HG03097 (cell line): ENCODE results near the gene FBXO8.
"Not testable (repeated sequence)": the region's sequence is repeated elsewhere in the genome, so short reads cannot be mapped to it uniquely, and the experiment has no call there.

Source experiments
- ATAC-seq: cut with Tn5 transposase; IDR thresholded peaks from one replicate; pipeline ENCODE4 v1.9.1; 2021; ENCODE audit not compliant: unreplicated experiment, low FRiP score

FBXO8 gene

GRCh38 chr4:174283507-174284471 is at the start of gene FBXO8, which contains the start of gene CEP44:
Gene FBXO8, minus strand, starts transcription at chr4:174283667. Its CDS starts 20,575 bp downstream, at chr4:174263092.
Gene CEP44, plus strand, starts transcription at chr4:174283911. Its CDS starts 15,211 bp downstream, at chr4:174299122.
- peak; percentile 42 for ATAC-seq

GRCh38 chr4:174332741-174333493 is 49.5 kb upstream of the FBXO8 start:
- no peak for ATAC-seq

- ATAC-seq = no peak
Measured at GRCh38 chr4:174324725-174325124, 41.3 kb upstream of the FBXO8 start.

GRCh38 chr4:174324236-174324635 is 40.8 kb upstream of the FBXO8 start:
- no peak for ATAC-seq

- no peak for ATAC-seq
Measured at GRCh38 chr4:174320494-174321199, 37.2 kb upstream of the FBXO8 start.

GRCh38 chr4:174318829-174319764 is 35.6 kb upstream of the FBXO8 start:
- no peak for ATAC-seq

- no peak for ATAC-seq
Measured at GRCh38 chr4:174317531-174317930, 34.1 kb upstream of the FBXO8 start.

GRCh38 chr4:174316954-174317353 is 33.5 kb upstream of the FBXO8 start:
- ATAC-seq = no peak

- ATAC-seq = no peak
Measured at GRCh38 chr4:174316546-174316945, 33.1 kb upstream of the FBXO8 start.

GRCh38 chr4:174314770-174315169 is 31.3 kb upstream of the FBXO8 start:
- ATAC-seq = no peak

GRCh38 chr4:174314274-174314673 is 30.8 kb upstream of the FBXO8 start:
- ATAC-seq = no peak

GRCh38 chr4:174312993-174313392 is 29.5 kb upstream of the FBXO8 start:
- no peak for ATAC-seq

- no peak for ATAC-seq
Measured at GRCh38 chr4:174307694-174308093, 24.2 kb upstream of the FBXO8 start.

GRCh38 chr4:174305961-174306360 is 22.5 kb upstream of the FBXO8 start:
- no peak for ATAC-seq

- no peak for ATAC-seq
Measured at GRCh38 chr4:174304664-174305063, 21.2 kb upstream of the FBXO8 start.

- no peak for ATAC-seq
Measured at GRCh38 chr4:174303687-174304086, 20.2 kb upstream of the FBXO8 start.

GRCh38 chr4:174295142-174295541 is 11.7 kb upstream of the FBXO8 start:
- ATAC-seq = not testable (repeated sequence)

- ATAC-seq = not testable (repeated sequence)
Measured at GRCh38 chr4:174294641-174295040, 11.2 kb upstream of the FBXO8 start.

GRCh38 chr4:174292473-174292872 is 9.0 kb upstream of the FBXO8 start:
- ATAC-seq = no peak

- no peak for ATAC-seq
Measured at GRCh38 chr4:174286870-174287269, 3.4 kb upstream of the FBXO8 start.
